ENCODE results near the gene TMEM144.
A peak's percentile ranks its signal among the peaks of the same experiment; 100 is the strongest.
"Not testable (repeated sequence)": the region's sequence is repeated elsewhere in the genome, so short reads cannot be mapped to it uniquely, and the experiment has no call there.

The TMEM144 gene

GRCh38 chr4:158217763-158218162, 7.5 kb downstream of the TMEM144 start:
- Mint-ChIP-seq H3K27ac (no peak overlapping the region), H3K4me3 (no peak overlapping the region), H3K27me3 (ENCODE audit: low read depth, poor library complexity) (peaks cover 3% of the 10 kb centered on the region), H3K9me3 (no peaks in the 10 kb centered on the region), H3K36me3 (ENCODE audit: low read depth) (no peaks in the 10 kb centered on the region), H3K4me1 (no peaks in the 10 kb centered on the region)
- DNase-seq: no peak
- no peak for TF ChIP-seq CTCF (IDR thresholded peaks at IDR 0.05)

GRCh38 chr4:158219623-158220022, 9.3 kb downstream of the TMEM144 start:
- no peak for TF ChIP-seq CTCF (IDR thresholded peaks at IDR 0.05)
- H3K27ac Mint-ChIP-seq: no peak overlapping the region
- peaks cover 3% of the 10 kb centered on the region for H3K27me3 Mint-ChIP-seq (ENCODE audit: low read depth, poor library complexity)
- no peaks in the 10 kb centered on the region for H3K4me1 Mint-ChIP-seq
- no peaks in the 10 kb centered on the region for H3K36me3 Mint-ChIP-seq (ENCODE audit: low read depth)
- H3K4me3 Mint-ChIP-seq: no peak overlapping the region
- no peaks in the 10 kb centered on the region for H3K9me3 Mint-ChIP-seq
- no peak for DNase-seq

GRCh38 chr4:158224318-158224717, 14.0 kb downstream of the TMEM144 start:
- not testable (repeated sequence) for DNase-seq; H3K27me3 Mint-ChIP-seq (ENCODE audit: low read depth, poor library complexity); H3K9me3 Mint-ChIP-seq; H3K4me3 Mint-ChIP-seq; H3K27ac Mint-ChIP-seq; H3K36me3 Mint-ChIP-seq (ENCODE audit: low read depth); H3K4me1 Mint-ChIP-seq

GRCh38 chr4:158224999-158225398, 14.7 kb downstream of the TMEM144 start:
- not testable (repeated sequence) for H3K27me3 Mint-ChIP-seq (ENCODE audit: low read depth, poor library complexity); H3K9me3 Mint-ChIP-seq; H3K4me1 Mint-ChIP-seq; DNase-seq; H3K36me3 Mint-ChIP-seq (ENCODE audit: low read depth); H3K4me3 Mint-ChIP-seq; H3K27ac Mint-ChIP-seq

- H3K27ac Mint-ChIP-seq: peak overlapping the region; percentile 36
- not testable (repeated sequence) for H3K4me3 Mint-ChIP-seq; H3K27me3 Mint-ChIP-seq (ENCODE audit: low read depth, poor library complexity); DNase-seq; H3K4me1 Mint-ChIP-seq; H3K9me3 Mint-ChIP-seq; H3K36me3 Mint-ChIP-seq (ENCODE audit: low read depth)
Measured at GRCh38 chr4:158227880-158228279, 17.6 kb downstream of the TMEM144 start.

GRCh38 chr4:158228399-158228798, 18.1 kb downstream of the TMEM144 start:
- not testable (repeated sequence) for DNase-seq; H3K36me3 Mint-ChIP-seq (ENCODE audit: low read depth); H3K4me3 Mint-ChIP-seq; H3K27me3 Mint-ChIP-seq (ENCODE audit: low read depth, poor library complexity); H3K27ac Mint-ChIP-seq; H3K9me3 Mint-ChIP-seq; H3K4me1 Mint-ChIP-seq

- Mint-ChIP-seq H3K27ac (no peak overlapping the region), H3K36me3 (ENCODE audit: low read depth) (no peaks in the 10 kb centered on the region), H3K27me3 (ENCODE audit: low read depth, poor library complexity) (no peaks in the 10 kb centered on the region), H3K4me1 (no peaks in the 10 kb centered on the region), H3K4me3 (no peak overlapping the region), H3K9me3 (no peaks in the 10 kb centered on the region)
- no peak for DNase-seq
- TF ChIP-seq CTCF (IDR thresholded peaks at IDR 0.05): no peak
Measured at GRCh38 chr4:158229768-158230167, 19.5 kb downstream of the TMEM144 start.

- Mint-ChIP-seq H3K4me1 (no peaks in the 10 kb centered on the region), H3K4me3 (no peak overlapping the region), H3K27ac (no peak overlapping the region), H3K9me3 (no peaks in the 10 kb centered on the region), H3K36me3 (ENCODE audit: low read depth) (no peaks in the 10 kb centered on the region), H3K27me3 (ENCODE audit: low read depth, poor library complexity) (peaks cover 4% of the 10 kb centered on the region)
- no peak for DNase-seq
- no peak for TF ChIP-seq CTCF (IDR thresholded peaks at IDR 0.05)
Measured at GRCh38 chr4:158234671-158235070, 24.4 kb downstream of the TMEM144 start.
